GM23338 (cell line): ENCODE measurements around the gene ZNF555. TPM values are rescaled to one million over a fixed set of nuclear protein-coding genes. Genes with fewer than 3 reads are reported as not detected.

ENCODE experiments used
- ATAC-seq: fragments of 200-7000 bp; cut with Tn5 transposase; 3 replicates; pipeline ENCODE4 v1.9.1; 2020
- DNase-seq: peaks from one replicate; pipeline ENCODE4 v3.0.0-alpha.2; 2015; ENCODE audit warnings: low spot score
- H2AFZ ChIP-seq: fragments of 200-600 bp; sonication (generic); 2 replicates; pipeline ENCODE4 v1.8.0; 2016; ENCODE audit warnings: antibody characterized with exemption, mild to moderate bottlenecking, moderate library complexity
- H3F3A ChIP-seq: fragments of 200-600 bp; sonication (generic); replicated peaks from 2 replicates; pipeline ENCODE4 v1.8.0; 2017; ENCODE audit warnings: antibody characterized with exemption, mixed run types, low read depth
- H3K27ac ChIP-seq: fragments of 200-600 bp; sonication (generic); 2 replicates; pipeline ENCODE4 v1.6.1; 2016; ENCODE audit warnings: low read depth
- H3K27me3 ChIP-seq: fragments of 200-600 bp; sonication (generic); 2 replicates; pipeline ENCODE4 v1.8.0; 2016; ENCODE audit warnings: mild to moderate bottlenecking, mixed run types, moderate library complexity; ENCODE audit not compliant: insufficient read depth
- H3K36me3 ChIP-seq: fragments of 200-600 bp; sonication (generic); 2 replicates; pipeline ENCODE4 v1.8.0; 2016; ENCODE audit warnings: mild to moderate bottlenecking; ENCODE audit not compliant: insufficient read depth
- H3K4me1 ChIP-seq: fragments of 200-600 bp; sonication (generic); 2 replicates; pipeline ENCODE4 v1.8.0; 2016; ENCODE audit warnings: mild to moderate bottlenecking, moderate library complexity; ENCODE audit not compliant: insufficient read depth
- H3K4me2 ChIP-seq: fragments of 200-600 bp; sonication (generic); 2 replicates; pipeline ENCODE4 v1.7.1; 2017; ENCODE audit warnings: mixed run types
- H3K4me3 ChIP-seq: fragments of 200-600 bp; sonication (generic); 2 replicates; pipeline ENCODE4 v1.6.1; 2016; ENCODE audit warnings: mixed run types
- H3K79me2 ChIP-seq: fragments of 200-600 bp; sonication (generic); replicated peaks from 2 replicates; pipeline ENCODE4 v1.8.0; 2017; ENCODE audit warnings: mild to moderate bottlenecking; ENCODE audit not compliant: insufficient read depth
- H3K9me2 ChIP-seq: fragments of 200-600 bp; sonication (generic); 2 replicates; pipeline ENCODE4 v1.8.0; 2017; ENCODE audit not compliant: insufficient read depth
- H4K20me1 ChIP-seq: fragments of 200-600 bp; sonication (generic); replicated peaks from 2 replicates; pipeline ENCODE4 v1.8.0; 2017; ENCODE audit warnings: mild to moderate bottlenecking; ENCODE audit not compliant: insufficient read depth
- H3K27ac Mint-ChIP-seq: 2 replicates; pipeline ENCODE4 v1.8.0; 2020; ENCODE audit warnings: inconsistent platforms, mild to moderate bottlenecking, moderate library complexity, mixed read lengths
- H3K27me3 Mint-ChIP-seq: 3 replicates; pipeline ENCODE4 v1.8.0; 2022; ENCODE audit warnings: low read depth, mild to moderate bottlenecking, moderate library complexity, mixed read lengths, inconsistent platforms; ENCODE audit not compliant: insufficient read depth, poor library complexity
- H3K36me3 Mint-ChIP-seq: 3 replicates; pipeline ENCODE4 v1.8.0; 2021; ENCODE audit warnings: low read depth, mild to moderate bottlenecking, inconsistent platforms, moderate library complexity, mixed read lengths
- H3K4me1 Mint-ChIP-seq: 3 replicates; pipeline ENCODE4 v1.8.0; 2020; ENCODE audit warnings: mild to moderate bottlenecking, inconsistent platforms, mixed read lengths
- H3K4me3 Mint-ChIP-seq: 3 replicates; pipeline ENCODE4 v1.8.0; 2021; ENCODE audit warnings: moderate library complexity, mild to moderate bottlenecking, inconsistent platforms, mixed read lengths
- H3K9me3 Mint-ChIP-seq: 3 replicates; pipeline ENCODE4 v1.8.0; 2020; ENCODE audit warnings: moderate library complexity, mild to moderate bottlenecking, inconsistent platforms, mixed read lengths
- CREB1 ChIP-seq: fragments of 250-450 bp; sonication (Bioruptor Pico); IDR thresholded peaks from 2 replicates; pipeline ENCODE4 v1.5.0; 2020; ENCODE audit warnings: low read depth, mild to moderate bottlenecking, moderate library complexity
- CTCF ChIP-seq, 2 experiments: fragments of 200-600 bp in 1 of 2; sonication (generic) in 1 of 2; conservative IDR thresholded peaks; 2 replicates each; pipeline versions ENCODE4 v1.5.1 to v1.6.1; 2016 to 2017; ENCODE audit warnings: antibody characterized with exemption in 2 of 2, low read depth in 2 of 2, mild to moderate bottlenecking in 2 of 2, moderate library complexity in 1 of 2
- ETS1 ChIP-seq: IDR thresholded peaks from 2 replicates; pipeline ENCODE4 v1.6.1; 2016; ENCODE audit warnings: antibody characterized with exemption
- EZH2 ChIP-seq: fragments of 200-600 bp; sonication (generic); IDR thresholded peaks from one replicate; pipeline ENCODE4 v1.8.0; 2017; ENCODE audit warnings: antibody characterized with exemption, mild to moderate bottlenecking, low read depth; ENCODE audit not compliant: unreplicated experiment
- EZH2phosphoT487 ChIP-seq: fragments of 200-600 bp; sonication (generic); IDR thresholded peaks from one replicate; pipeline ENCODE4 v1.8.1; 2018; ENCODE audit warnings: antibody characterized with exemption; ENCODE audit not compliant: unreplicated experiment
- JUNB ChIP-seq: IDR thresholded peaks from one replicate; pipeline ENCODE4 v1.6.1; 2016; ENCODE audit warnings: antibody characterized with exemption; ENCODE audit not compliant: unreplicated experiment
- NANOG ChIP-seq: IDR thresholded peaks from 2 replicates; pipeline ENCODE4 v1.6.1; 2016; ENCODE audit warnings: antibody characterized with exemption, borderline replicate concordance
- POLR2AphosphoS5 ChIP-seq: IDR thresholded peaks from 2 replicates; pipeline ENCODE4 v1.6.1; 2016; ENCODE audit warnings: antibody characterized with exemption, low read depth
- REST ChIP-seq: IDR thresholded peaks from one replicate; pipeline ENCODE4 v1.6.1; 2018; ENCODE audit warnings: antibody characterized with exemption; ENCODE audit not compliant: unreplicated experiment
- STAT1 ChIP-seq: IDR thresholded peaks from one replicate; pipeline ENCODE4 v1.6.1; 2016; ENCODE audit warnings: antibody characterized with exemption; ENCODE audit not compliant: unreplicated experiment
- ZNF114 ChIP-seq: fragments of 250-450 bp; sonication (Bioruptor Pico); IDR thresholded peaks from 2 replicates; pipeline ENCODE4 v1.5.0; 2020; ENCODE audit warnings: mild to moderate bottlenecking, moderate library complexity
- ZNF331 ChIP-seq: fragments of 250-450 bp; sonication (Bioruptor Pico); IDR thresholded peaks from 2 replicates; pipeline ENCODE4 v1.5.0; 2020; ENCODE audit warnings: low read depth, mild to moderate bottlenecking, moderate library complexity
- ZNF462 ChIP-seq: fragments of 250-450 bp; sonication (Bioruptor Pico); IDR thresholded peaks from 2 replicates; pipeline ENCODE4 v1.5.0; 2020; ENCODE audit warnings: mild to moderate bottlenecking, moderate library complexity
- polyA plus RNA-seq: library from polyadenylated mRNA; unstranded; fragments of >200 nt; fragmentation: Nextera tagmentation; extraction: Ambion mirVana; gene quantifications from 2 replicates; pipeline ENCODE4 v1.2.1, GENCODE V29; 2016
- total RNA-seq: library from RNA; depleted of rRNA; stranded (reverse); fragments of >200 nt; shearing (Covaris generic); gene quantifications from 2 replicates; pipeline ENCODE4 v1.2.3, GENCODE V29; 2014

ZNF555 gene
- total and polyA plus RNA-seq, 2 experiments from 2014 or later: 3.5 to 7.5 TPM

- TF ChIP-seq EZH2phosphoT487 (no peak), POLR2AphosphoS5 (no peak), ZNF462 (CRISPR knock-in tag) (no peak), NANOG (no peak), JUNB (no peak), REST (no peak), EZH2 (no peak), ETS1 (no peak), CREB1 (no peak), CTCF (conservative IDR thresholded peaks at IDR 0.05; ENCODE audit: low read depth in 2 of 2) (no peak), STAT1 (no peak), ZNF114 (CRISPR knock-in tag) (no peak), ZNF331 (no peak)
- no peak overlapping the region for H3K4me2 ChIP-seq
- no peaks in the 10 kb centered on the region for H3K9me3 Mint-ChIP-seq
- no peaks in the 10 kb centered on the region for H3K4me1 Mint-ChIP-seq
- H3K27me3 ChIP-seq: no peaks in the 10 kb centered on the region
- no peak overlapping the region for H3K4me3 ChIP-seq
- H3K27me3 Mint-ChIP-seq: peaks cover 7% of the 10 kb centered on the region
- no peak overlapping the region for H3K4me3 Mint-ChIP-seq
- no peaks in the 10 kb centered on the region for H3K9me2 ChIP-seq
- ATAC-seq: no peak
- peaks cover 50% of the 10 kb centered on the region for H3K36me3 Mint-ChIP-seq
- H3K27ac ChIP-seq: no peak overlapping the region
- no peaks in the 10 kb centered on the region; the same call in 1 of the 2 replicates for H3K36me3 ChIP-seq
- H4K20me1 ChIP-seq: no peaks in the 10 kb centered on the region; the same call in 1 of the 2 replicates
- DNase-seq: no peak
- no peaks in the 10 kb centered on the region for H3F3A ChIP-seq
- no peak overlapping the region for H2AFZ ChIP-seq
- H3K79me2 ChIP-seq: peaks cover 3% of the 10 kb centered on the region
- no peaks in the 10 kb centered on the region for H3K4me1 ChIP-seq
- no peak overlapping the region for H3K27ac Mint-ChIP-seq
These were observed 37.7 kb upstream of the ZNF555 start for GRCh38 chr19:2803486-2804155.
